Measurements from ENCODE around the gene MADCAM1.
A peak's percentile ranks its signal among the peaks of the same experiment; 100 is the strongest.

MADCAM1 gene

GRCh38 chr19:488505-489417, 7.5 kb upstream of the MADCAM1 start:
- DNase-seq = peak; percentile 74

GRCh38 chr19:489418-490196, 6.7 kb upstream of the MADCAM1 start:
- no peak for DNase-seq

DNA sequence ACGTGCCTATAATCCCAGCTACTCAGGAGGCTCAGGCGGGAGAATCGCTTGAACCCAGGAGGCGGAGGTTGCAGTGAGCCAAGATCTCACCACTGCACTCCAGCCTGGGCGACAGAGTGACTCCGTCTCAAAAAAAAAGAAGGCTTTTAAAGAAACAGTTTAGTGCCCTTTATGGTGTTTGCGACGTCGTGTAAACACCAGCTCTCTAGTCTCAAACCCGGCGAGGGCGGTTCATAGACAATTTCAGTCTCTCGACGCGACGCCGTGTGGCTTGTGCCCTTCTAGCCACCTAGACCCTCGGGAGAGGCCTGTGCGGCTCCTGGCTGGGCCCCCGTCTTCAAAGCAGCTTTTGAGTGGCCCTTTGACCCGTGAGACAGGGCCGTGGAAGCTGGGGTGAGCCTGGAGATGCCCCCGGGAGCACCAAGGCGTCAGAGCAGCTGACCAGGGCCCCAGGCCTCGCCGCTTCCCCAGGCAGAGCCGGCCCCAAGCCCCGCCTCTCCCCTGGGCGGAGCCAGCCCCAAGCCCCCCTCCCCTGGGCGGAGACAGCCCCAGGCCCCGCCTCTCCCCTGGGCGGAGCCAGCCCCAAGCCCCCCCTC, 5.0 kb upstream of the MADCAM1 start:
- no peak for DNase-seq

DNA sequence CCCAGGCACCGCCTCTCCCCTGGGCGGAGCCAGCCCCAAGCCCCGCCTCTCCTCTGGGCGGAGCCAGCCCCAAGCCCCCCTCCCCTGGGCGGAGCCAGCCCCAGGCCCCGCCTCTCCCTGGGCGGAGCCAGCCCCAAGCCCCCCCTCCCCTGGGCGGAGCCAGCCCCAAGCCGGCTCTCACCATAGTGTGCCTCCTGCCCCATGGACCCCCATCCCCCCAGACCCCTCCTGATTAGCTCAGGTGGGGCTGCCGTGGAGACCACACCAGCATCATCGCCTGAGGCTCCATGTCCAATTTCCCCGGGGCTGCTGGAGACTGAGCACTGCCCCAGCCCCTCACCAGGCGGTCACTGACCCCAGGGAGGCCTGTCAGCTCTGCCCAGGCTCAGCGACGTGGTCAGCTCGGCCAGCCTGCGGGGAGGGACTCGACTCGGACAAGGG, 4.2 kb upstream of the MADCAM1 start:
- no peak for DNase-seq

DNA sequence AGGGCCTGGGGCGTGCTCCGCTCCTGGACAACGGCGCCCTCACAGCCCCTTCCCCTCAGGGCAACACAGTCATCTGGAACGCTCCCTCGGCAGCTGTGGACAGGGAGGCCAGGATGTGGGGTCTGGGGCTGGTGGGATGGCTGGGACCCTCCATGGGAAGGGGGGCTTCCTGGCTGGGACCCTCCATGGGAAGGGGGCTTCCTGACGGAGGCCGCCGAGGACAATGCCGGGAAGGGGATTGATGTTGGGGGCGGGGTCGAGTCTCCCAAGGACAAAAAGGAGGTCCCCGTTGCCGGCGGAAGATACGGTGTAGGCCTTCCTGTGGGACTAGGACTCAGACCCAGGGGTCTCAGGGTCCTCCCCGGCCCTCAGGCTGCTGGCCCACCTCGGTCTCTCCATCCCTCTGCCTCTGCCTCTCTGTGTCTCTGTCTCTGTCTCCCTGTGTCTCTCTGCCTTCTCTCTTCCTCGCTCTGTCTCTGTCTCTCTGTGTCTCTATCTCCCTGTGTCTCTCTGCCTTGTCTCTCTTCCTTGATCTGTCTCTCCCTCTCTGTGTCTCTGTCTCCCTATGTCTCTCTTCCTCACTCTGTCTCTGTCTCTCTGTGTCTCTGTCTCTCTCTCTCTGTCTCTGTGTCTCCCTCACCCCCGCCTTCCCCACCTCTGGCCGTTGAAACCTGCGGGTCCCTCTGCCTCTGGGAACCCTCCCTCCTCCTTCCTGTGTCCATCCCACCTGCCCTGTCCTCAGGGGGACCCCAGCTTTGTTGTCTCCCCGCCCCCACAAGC, 2.7 kb upstream of the MADCAM1 start:
- no peak for DNase-seq

DNA sequence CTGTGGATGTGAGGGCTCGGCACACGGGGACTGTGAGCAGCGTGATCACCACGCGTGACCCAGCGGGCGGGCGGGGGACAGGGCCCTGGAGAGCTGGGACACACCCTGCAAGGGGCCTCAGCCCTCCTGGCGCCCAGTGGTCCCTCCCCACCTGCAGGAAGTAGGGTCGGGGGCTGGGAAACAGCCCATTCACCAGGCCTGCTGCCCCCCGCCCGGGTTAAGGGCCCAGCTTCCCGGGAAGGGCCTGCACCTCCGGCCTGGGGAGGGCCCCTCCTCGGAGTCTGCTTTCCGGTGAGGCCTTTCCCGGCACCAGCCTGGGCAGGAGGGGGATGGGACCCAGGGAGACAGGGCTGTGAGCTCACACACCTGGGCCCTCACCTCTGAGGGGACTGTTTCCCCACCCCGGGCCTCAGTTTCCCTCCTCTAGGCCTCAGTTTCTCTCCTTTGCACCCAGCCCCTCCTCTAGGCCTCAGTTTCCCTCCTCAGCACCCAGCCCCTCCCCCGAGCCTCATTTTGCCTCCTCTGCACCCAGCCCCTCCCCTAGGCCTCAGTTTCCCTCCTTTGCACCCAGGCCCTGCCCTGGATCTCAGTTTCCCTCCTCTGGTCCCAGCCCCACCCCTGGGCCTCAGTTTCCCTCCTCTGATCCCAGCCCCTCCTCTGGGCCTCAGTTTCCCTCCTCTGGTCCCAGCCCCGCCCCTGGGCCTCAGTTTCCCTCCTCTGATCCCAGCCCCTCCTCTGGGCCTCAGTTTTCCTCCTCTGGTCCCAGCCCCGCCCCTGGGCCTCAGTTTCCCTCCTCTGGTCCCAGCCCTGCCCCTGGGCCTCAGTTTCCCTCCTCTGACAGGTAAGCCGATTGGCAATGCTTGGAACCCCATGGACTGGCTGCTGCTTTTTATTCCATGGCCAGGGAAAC, 1.9 kb upstream of the MADCAM1 start:
- DNase-seq = no peak

GRCh38 chr19:495081-495401, 1.2 kb upstream of the MADCAM1 start:
- no peak for DNase-seq

- no peak for DNase-seq
These were observed 729 bp upstream of the MADCAM1 start for GRCh38 chr19:495402-496111.

GRCh38 chr19:496986-497385, 700 bp downstream of the MADCAM1 start:
- no peak for DNase-seq

DNA sequence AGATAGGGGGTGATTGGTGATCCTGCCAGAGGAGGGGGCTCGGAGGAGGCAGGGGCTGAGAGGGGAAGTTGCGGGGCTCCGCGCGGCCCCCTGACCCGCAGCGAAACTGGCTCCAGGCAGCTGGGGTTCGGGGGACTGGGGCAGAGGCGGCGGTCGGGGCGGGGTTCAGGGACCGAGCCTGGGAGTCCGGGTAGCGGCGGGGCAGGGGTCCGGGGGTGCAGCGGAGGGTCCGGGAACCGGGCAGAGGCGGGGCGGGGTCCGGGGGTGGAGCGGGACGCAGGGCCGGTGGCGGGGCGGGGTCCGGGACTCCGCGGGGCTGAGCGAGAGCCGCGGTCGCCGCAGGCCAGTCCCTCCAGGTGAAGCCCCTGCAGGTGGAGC, 1.2 kb downstream of the MADCAM1 start:
- no peak for DNase-seq

- DNase-seq = no peak
These were observed 1.7 kb downstream of the MADCAM1 start for GRCh38 chr19:497869-498510.

DNA sequence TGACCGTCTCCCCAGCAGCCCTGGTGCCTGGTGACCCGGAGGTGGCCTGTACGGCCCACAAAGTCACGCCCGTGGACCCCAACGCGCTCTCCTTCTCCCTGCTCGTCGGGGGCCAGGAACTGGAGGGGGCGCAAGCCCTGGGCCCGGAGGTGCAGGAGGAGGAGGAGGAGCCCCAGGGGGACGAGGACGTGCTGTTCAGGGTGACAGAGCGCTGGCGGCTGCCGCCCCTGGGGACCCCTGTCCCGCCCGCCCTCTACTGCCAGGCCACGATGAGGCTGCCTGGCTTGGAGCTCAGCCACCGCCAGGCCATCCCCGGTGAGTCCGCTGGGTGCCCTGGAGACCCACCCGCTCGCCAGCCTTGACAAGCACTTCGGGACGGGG, 2.2 kb downstream of the MADCAM1 start:
- DNase-seq = no peak

DNA sequence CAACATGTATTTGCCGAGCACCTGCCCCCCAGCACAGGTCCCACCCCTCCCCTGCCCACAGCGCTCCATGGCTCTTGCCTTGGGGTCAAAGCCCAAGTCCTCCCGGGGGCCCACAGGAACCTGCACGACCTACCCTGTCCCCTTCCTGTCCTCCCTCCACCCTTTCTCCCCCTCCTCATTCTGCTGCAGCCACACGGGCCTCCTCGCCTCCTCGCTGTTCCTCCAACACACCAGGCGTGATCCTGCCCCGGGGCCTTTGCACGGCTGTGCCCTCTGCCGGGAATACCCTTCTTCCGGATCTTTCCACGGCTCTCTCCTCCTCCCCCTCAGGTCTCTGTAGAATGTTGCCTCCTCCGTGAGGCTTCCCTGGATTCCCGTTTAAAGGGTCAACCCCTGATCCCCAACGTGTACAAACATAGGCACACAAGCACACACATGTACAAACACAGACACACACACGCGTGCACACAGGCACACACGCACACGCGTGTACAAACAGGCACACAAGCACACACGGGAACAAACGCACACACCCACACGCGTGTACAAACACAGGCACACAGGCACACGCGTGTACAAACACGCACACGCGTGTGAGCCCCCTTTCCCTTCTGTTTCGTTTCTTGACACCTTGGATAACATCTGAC, 2.8 kb downstream of the MADCAM1 start:
- no peak for DNase-seq

DNA sequence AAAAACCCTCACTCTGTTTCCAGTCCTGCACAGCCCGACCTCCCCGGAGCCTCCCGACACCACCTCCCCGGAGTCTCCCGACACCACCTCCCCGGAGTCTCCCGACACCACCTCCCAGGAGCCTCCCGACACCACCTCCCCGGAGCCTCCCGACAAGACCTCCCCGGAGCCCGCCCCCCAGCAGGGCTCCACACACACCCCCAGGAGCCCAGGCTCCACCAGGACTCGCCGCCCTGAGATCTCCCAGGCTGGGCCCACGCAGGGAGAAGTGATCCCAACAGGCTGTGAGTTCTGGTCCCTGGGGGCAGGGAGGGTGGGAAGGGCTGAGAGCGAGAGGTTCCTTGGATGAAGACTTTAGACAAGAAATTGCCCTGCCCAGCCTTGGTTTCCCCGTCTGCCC, 5.4 kb downstream of the MADCAM1 start:
- no peak for DNase-seq

DNA sequence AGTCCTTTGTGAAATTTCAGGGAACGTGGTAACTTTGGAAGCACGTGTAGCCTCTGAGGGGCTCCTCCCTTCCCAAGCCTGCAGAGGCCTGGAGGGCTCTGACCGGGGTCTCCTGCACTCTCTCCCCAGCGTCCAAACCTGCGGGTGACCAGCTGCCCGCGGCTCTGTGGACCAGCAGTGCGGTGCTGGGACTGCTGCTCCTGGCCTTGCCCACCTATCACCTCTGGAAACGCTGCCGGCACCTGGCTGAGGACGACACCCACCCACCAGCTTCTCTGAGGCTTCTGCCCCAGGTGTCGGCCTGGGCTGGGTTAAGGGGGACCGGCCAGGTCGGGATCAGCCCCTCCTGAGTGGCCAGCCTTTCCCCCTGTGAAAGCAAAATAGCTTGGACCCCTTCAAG, 8.3 kb downstream of the MADCAM1 start:
- DNase-seq = no peak

- DNase-seq = peak; percentile 99
These were observed 10.4 kb downstream of the MADCAM1 start for GRCh38 chr19:506404-507285.

DNA sequence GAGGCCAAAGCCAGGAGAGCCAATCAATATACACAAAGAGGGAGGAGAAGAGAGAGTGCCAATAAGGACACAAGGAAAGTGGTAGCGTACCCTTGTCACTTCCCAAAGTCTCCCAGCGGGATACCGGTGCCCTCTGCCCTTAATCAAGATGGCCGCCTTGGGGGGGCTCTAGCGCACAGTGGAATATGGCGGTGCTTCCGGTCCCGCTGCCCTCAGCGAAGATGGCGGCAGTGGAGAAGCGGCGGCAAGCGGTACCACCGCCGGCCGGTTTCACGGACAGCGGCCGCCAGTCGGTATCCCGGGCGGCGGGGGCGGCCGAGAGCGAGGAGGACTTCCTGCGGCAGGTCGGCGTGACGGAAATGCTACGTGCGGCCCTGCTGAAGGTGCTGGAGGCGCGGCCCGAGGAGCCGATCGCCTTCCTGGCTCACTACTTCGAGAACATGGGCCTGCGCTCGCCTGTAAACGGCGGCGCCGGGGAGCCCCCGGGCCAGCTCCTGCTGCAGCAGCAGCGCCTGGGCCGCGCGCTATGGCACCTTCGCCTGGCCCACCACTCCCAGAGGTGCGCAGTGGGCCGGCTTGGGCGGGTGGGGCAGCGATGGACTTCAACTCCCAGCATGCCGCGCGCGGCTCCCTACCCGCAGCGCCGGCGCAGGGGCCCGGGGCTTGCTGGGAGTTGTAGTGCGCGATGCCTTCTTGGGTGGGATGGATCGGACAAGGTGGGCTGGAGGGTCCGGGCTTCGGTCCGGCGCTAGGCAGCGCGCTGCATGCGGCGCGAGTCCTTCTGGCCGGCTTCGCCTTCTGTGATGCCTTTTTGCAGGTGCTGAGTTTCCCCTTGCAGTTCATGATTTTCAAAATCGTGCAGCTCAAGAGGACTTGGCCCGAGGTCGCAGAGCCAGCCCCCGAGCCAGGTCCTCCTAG, 11.3 kb downstream of the MADCAM1 start, which contains the start of gene TPGS1:
TSS of gene TPGS1 (plus strand) at position 212 of the 918 bp plus-strand sequence. CDS start at position 222, 10 bp downstream.
- peak; percentile 99 for DNase-seq

Measured in GOT3 (cell line).